Body of pancreas (tissue), 4 donors: Measurements from ENCODE around the gene CDKL5.

ENCODE experiments used
- POLR2A ChIP-seq, 3 donors: fragments of 450-650 bp; IDR thresholded peaks; one replicate each; pipeline ENCODE4 v1.6.1; 2016; ENCODE audit warnings: antibody characterized with exemption in 3 of 3, mild to moderate bottlenecking in 2 of 3
- TF ChIP-seq, protein P1 (sequence below), 7 experiments: fragments of 450-650 bp in 4 of 7; fragments of 200-600 bp in 3 of 7; sonication (generic) in 3 of 7; IDR thresholded peaks; one replicate each; pipeline ENCODE4 v1.5.1; 2016 to 2019; ENCODE audit warnings: antibody characterized with exemption in 7 of 7

- TF ChIP-seq, protein P1, sequence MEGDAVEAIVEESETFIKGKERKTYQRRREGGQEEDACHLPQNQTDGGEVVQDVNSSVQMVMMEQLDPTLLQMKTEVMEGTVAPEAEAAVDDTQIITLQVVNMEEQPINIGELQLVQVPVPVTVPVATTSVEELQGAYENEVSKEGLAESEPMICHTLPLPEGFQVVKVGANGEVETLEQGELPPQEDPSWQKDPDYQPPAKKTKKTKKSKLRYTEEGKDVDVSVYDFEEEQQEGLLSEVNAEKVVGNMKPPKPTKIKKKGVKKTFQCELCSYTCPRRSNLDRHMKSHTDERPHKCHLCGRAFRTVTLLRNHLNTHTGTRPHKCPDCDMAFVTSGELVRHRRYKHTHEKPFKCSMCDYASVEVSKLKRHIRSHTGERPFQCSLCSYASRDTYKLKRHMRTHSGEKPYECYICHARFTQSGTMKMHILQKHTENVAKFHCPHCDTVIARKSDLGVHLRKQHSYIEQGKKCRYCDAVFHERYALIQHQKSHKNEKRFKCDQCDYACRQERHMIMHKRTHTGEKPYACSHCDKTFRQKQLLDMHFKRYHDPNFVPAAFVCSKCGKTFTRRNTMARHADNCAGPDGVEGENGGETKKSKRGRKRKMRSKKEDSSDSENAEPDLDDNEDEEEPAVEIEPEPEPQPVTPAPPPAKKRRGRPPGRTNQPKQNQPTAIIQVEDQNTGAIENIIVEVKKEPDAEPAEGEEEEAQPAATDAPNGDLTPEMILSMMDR (IDR thresholded peaks at IDR 0.05): no peak
- TF ChIP-seq POLR2A (IDR thresholded peaks at IDR 0.05): no peak
Observed at GRCh38 chrX:18616688-18617406, 191.4 kb downstream of the CDKL5 start.
